H54 (cell line): ENCODE results near the gene ZNF688.
A peak's percentile ranks its signal among the peaks of the same experiment; 100 is the strongest.
"Not testable (repeated sequence)": the region's sequence is repeated elsewhere in the genome, so short reads cannot be mapped to it uniquely, and the experiment has no call there.

ENCODE experiments used
- DNase-seq: peaks from one replicate; pipeline ENCODE4 v3.0.0; 2011; ENCODE audit warnings: low spot score, mixed read lengths; ENCODE audit not compliant: insufficient read length
- FAIRE-seq: peaks from 3 replicates; lab custom pipeline; 2011; peaks lifted over from hg19 to GRCh38; lab: Jason Lieb, UNC
- POLR2A ChIP-seq: IDR thresholded peaks from 2 replicates; pipeline ENCODE4 v1.6.1; 2011; ENCODE audit warnings: low read depth, mild to moderate bottlenecking, low read length

ZNF688 gene

DNA sequence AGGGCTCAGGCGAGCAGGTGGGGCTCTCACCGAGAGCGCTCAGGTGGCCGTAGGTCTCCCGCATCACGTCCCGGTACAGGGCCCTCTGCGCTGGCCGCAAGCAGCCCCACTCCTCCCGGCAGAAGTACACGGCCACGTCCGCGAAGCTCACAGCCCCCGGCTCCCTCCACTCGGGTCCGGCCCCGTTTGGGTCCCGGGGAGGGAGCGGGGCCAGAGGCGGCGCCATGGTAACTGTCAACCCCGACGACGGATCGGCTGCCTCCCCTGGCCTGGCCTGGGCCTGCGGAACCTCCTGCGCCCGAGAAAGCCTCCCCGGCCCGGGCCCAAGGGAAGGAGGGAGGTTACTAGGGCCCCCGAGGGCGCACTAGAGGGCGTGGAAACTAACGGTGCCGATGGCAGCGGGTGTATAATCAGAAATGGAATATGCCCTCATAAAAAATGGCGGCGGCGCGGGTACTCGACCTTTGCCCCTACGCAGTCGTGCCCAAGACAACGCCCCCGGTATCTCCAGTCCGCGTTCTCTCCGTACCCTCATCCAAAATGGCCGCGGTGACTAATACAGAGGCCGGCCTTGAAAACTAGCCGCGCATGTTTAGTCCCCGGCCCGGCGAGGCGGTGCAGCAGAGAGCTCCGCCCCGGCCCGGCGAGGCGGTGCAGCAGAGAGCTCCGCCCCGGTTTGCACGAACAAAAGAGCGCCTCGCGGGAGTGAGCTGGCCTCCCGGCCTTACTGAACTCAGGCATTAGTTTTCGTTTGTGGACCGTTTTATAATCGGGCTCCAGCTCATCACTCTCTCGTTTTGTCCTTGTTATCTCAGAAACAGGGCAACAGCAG is 13.3 kb downstream of the ZNF688 start, which contains the start of gene ZNF764:
Gene ZNF764 (minus strand): TSS at position 418 of the 832 bp plus-strand sequence. CDS start 192 bp downstream, at position 226.
- FAIRE-seq (peak; percentile 77), DNase-seq (peak; percentile 94)
- TF ChIP-seq POLR2A = peak; percentile 68

DNA sequence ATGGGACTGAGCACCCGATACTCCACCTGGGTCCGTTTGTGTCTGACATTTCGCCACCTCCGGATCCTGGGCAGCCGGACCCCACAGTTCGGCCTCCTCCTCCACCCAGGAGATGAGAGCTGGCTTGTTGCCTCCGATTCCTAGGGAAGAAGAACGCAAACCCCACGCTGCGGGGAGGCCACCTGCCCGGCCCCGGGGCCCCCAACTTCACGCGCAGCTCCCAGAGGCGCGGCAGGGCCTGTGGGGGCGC is 13.9 kb downstream of the ZNF688 start:
- TF ChIP-seq POLR2A = no peak
- DNase-seq (no peak), FAIRE-seq (no peak)

DNA sequence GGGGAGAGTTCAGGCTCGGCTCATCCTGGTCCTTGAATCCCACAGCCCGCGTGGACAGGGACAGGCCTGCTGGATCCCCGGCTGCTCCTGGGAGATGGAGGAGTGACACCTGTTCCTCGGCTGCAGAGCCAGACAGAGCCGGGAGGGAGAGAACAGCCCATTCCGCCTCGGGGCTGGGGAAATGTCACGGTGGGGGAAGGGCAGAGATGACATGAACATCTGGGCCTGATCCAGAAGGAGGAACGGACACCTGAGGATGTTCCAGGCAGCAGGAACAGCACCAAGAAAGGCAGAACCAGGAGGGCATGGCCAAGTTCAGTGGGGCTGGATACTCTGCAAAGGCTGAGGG is 15.4 kb downstream of the ZNF688 start:
- DNase-seq (no peak), FAIRE-seq (no peak)
- TF ChIP-seq POLR2A = no peak

DNA sequence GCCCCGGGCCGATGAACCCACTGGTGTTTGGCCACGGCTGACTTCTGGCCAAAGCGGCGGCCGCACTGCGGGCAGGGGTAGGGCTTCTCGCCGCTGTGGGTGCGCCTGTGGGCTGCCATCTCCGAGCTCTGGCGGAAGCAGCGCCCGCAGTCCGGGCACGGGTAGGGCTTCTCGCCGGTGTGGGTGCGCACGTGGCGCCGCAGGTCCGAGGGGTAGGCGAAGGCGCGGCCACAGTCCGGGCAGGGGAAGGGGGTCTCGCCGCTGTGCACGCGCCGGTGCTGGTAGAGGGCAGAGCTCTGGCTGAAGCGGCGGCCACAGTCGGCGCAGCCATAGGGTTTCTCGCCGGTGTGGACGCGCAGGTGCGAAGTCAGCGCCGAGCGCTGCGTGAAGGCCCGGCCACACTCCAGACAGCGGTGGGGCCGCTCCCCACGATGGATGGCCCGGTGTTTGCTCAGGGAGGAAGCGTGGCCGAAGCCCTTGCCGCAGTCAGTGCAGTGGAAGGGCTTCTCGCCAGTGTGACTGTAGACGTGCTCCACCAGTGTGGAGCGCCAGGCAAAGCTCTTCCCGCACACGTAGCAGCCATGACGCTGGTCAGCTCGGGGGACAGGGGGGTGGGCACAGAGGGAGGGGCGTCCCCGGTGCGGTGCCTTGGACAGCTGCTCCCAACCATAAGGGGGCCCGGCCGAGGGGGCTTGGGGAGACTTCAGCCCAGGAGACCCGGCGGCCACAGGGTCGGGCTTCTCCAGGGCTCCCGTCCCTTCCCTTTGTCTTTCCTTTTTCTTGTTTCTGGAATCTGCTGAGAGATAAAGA is 16.0 kb downstream of the ZNF688 start:
- FAIRE-seq = no peak
- DNase-seq = no peak
- TF ChIP-seq POLR2A = no peak

DNA sequence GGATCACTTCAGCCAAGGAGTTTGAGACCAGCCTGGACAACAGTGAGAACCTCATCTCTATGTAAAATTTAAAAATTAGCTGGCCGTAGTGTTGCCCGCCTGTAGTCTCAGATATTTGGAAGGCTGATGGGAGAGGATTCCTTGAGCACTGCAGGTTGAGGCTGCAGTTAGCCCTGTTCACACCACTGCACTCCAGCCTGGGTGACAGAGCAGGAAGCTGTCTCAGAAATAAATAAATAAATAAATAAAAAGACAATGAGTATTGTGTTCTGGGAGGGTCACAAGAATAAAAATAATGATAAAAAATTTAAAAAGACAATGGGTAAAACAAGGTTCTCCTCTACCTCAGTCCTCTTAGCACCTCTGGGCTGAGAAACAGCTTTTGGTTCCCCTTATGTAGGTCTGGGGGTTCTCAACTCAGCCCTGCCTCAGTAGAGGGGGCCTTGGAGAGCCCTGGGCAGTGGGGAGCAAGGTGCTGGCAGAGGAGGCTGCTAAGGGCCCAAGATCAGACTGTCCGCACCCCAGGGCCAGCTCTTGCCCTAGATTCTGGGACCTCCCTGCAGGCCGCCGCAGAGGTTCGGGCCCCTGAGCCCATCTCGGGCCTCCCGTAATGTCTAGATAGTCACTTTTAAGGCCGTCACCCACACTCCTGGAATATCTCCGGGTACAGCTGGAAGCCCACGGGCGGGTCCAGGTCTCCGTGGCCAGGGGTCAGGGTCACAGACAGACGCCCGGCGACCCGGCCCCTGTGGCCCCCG is 16.8 kb downstream of the ZNF688 start:
- TF ChIP-seq POLR2A = no peak
- FAIRE-seq (no peak), DNase-seq (no peak)

DNA sequence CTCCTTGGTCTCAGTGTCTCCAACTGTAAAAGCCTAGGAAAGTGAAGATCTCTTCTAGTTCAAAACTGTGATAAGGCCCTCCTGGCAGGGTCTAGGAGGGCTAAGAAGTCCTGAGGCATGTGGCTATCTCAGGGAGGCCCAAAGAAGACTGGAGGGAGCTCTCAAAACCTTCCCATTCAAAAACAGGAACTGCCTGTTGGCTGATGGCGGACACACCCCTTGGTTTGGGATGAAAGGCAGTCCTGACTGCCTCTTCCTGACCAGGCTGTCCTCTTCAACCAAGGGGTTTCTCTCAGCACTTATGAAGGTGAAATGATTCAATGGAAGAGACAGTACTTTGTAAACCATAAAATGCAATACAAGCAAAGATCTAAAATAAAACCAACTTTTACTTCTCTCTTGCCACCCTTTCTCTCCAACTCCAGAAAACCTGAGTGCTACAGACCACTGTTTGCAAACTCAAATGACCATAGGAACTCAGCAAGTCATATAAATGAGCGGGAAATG is 18.1 kb downstream of the ZNF688 start:
- TF ChIP-seq POLR2A = no peak
- FAIRE-seq (no peak), DNase-seq (no peak)

DNA sequence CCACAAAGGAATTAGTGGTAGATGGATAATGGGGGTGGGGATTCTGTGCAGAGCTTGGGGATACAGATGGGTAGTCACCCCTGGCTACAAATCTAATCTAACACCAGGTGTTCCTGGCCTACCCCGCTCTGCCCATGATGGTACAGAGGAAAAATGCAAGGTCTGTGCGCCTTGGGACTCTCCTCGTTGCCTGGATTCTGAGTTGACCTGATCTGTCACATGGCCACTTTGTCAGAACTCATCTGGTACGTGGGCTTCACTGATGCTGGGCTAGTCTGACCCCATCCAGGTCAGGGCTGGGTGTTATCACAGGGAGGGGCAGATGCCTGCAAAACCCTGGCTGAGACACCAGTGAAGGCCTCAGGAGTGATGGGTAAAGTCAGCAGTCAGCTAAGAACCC is 18.6 kb downstream of the ZNF688 start:
- DNase-seq = no peak
- no peak for FAIRE-seq
- TF ChIP-seq POLR2A = no peak

DNA sequence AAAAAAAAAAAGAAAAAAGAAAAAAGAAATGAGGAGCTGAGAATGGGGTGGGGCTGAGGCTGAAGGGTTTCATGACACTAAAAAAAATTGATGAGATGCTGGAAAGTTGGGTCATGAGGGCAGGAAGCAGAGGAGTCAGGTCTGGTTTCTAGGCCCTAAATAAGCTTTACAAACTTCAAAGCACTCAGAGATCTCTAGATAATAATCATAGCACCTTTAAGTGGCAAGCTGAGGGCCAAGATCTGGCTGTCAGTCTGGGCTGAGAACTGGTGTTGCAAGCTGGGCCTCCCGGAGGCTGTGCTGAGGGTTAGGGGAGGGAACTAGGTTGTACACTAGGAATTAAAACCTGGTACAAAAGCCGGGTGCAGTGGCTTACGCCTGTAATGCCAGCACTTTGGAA is 19.7 kb downstream of the ZNF688 start:
- FAIRE-seq = no peak
- TF ChIP-seq POLR2A = no peak
- no peak for DNase-seq

DNA sequence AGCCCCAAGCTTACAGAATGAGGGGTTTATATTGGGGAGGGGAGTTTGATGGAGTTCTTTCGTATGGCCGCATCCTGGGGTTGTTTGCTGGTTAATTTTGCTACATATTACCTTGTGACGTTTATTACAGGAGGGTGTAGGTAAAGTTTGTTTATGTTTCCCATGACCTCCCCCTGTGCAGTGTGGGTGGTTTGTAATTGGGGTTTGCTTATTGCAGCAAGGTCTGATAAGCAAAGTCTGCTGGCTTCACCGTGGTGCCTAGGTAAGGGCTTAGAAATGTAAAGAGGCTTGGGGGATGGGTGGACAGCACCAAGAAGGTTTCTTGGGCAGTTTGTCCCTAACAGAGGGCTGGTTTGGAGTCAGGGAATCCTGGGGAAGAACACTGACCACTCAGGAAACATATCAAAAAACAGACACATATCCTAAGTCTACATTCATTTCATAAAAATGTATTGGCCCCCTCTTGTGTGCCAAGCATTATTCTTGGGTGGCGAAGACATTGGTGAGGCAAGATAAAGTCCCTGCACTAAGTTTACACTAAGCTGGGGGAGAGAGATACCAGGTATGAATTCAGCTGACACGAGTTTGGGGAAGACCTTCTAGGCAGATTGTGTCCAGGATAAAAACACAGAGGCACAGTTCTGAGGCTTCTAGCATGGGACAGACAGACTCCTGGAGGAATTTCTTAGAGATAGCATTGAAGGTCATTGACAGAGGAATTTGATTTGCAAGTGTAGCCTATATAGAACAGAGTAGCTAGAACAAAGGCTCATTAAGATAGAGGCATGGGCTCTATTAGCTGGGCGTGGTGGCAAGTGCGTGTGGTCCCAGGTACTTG is 22.9 kb downstream of the ZNF688 start:
- no peak for TF ChIP-seq POLR2A
- FAIRE-seq (no peak), DNase-seq (no peak)

DNA sequence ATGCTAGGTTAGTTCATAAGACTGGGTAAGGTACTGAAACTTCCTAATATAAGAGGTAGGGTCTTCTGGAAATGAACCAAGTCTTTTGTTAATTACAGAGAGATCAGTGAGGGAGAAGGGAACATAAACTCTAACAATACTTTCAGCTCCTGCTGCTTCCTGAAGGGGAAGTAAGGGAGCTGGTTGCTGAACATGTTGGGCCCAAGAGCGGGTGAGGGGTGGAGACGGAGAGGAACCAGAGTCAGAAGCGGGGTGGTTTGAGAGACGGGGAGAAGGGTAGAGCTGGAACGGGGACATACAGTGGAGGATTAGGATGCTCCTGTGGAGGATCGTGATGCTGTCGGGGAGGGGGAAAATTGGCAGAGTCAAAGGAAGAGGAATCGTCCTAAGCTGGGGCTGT is 25.4 kb downstream of the ZNF688 start:
- DNase-seq = no peak
- FAIRE-seq = no peak
- TF ChIP-seq POLR2A = no peak

DNA sequence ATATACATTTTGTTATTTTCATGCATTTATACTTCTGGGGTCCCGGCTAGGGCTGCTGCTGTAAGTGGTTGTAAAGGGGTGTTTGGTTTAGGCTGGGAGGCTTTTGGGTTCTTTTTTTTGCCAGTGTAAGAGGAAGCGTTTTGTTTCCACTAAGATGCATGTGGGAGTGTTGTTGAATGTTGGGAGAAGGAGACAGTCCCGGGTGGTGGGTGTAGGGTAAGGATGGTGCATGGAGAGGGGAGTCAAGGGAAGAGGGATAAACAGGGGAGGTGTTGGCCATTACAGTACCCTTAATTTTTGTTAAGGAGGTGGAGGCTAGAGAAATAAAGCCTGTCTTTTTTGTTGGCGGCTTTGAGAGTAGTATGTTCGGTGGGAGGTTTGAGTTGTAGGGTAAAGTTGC is 28.4 kb downstream of the ZNF688 start:
- no peak for TF ChIP-seq POLR2A
- no peak for FAIRE-seq
- DNase-seq = no peak

DNA sequence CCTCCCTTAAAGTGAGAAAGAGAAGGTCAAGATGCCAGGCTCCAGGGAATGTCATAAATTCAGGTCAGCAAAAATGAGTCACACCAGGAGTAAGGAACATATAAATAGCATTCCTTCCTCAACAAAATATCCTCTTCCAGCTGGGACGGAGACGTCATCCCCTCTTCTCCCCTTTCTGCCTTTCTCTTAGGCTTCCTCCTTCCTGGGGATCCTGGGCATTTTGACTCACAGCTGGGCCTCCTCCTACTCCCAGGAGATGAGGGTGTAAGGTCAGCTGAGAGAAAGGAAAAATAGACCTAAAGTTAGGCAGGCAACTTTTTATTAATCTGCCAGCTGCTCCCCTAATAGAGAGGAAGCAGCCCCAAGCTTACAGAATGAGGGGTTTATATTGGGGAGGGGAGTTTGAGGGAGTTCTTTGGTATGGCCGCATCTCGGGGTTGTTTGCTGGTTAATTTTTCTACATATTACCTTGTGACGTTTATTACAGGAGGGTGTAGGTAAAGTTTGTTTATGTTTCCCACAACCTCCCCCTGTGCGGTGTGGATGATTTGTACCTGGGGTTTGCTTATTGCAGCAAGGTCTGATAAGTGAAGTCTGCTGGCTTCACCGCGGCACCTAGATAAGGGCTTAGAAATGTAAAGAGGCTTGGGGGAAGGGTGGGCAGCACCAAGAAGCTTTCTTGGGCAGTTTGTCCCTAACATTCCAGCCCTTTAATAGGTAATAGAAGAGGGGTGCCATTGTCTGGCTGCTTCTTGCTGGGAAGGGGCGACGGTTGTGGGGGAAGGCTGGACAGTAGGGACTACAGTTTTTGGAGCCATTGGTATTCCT is 29.8 kb downstream of the ZNF688 start:
- TF ChIP-seq POLR2A = no peak
- peak; percentile 60 for FAIRE-seq
- DNase-seq = peak; percentile 67

DNA sequence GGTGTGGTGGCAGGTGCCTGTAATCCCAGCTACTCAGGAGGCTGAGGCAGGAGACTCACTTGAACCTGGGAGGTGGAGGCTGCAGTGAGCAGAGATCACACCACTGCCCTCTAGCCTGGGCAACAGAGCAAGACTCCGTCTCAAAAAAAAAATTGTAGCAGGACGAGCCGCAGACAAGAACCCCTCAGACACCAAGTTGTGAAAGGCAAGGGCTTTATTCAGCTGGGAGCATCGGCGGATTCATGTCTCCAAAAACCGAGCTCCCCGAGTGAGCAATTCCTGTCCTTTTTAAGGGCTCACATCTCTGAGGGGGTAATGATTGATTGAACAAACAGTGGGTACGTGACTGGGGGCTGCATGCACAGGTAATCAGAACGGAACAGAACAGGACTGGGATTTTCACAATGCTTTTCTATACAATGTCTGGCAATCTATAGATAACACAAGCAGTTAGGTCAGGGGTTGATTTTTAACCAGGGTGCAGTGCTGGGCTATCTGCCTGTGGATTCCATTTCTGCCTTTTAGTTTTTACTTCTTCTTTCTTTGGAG is 30.5 kb downstream of the ZNF688 start:
- FAIRE-seq, DNase-seq: not testable (repeated sequence)

DNA sequence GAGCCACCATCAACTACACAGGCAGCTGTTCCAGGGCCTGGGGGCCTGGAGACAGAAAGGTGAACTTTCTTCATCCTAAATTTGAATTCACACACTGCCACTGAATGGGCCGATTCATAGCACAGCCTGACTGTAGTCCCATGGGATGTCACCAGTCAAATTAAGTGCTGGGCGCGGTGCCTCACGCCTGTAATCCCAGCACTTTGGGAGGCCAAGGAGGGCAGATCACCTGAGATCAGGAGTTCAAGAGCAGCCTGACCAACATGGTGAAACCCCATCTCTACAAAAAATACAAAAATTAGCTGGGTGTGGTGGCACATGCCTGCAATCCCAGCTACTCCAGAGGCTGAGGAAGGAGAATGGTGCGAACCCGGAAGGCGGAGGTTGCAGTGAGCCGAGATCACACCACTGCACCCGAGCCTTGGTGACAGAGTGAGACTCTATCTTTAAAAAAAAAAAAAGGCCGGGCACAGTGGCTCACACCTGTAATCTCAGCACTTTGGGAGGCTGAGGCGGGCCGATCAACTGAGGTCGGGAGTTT is 31.5 kb downstream of the ZNF688 start:
- not testable (repeated sequence) for FAIRE-seq, DNase-seq
